HuH-7 (cell line): ENCODE measurements around the gene LRIG3.
A peak's percentile ranks its signal among the peaks of the same experiment; 100 is the strongest.
"Not testable (repeated sequence)": the region's sequence is repeated elsewhere in the genome, so short reads cannot be mapped to it uniquely, and the experiment has no call there.

Source experiments
- DNase-seq: peaks from one replicate; pipeline ENCODE4 v3.0.0; 2011; ENCODE audit warnings: low spot score

The LRIG3 gene, protein sequence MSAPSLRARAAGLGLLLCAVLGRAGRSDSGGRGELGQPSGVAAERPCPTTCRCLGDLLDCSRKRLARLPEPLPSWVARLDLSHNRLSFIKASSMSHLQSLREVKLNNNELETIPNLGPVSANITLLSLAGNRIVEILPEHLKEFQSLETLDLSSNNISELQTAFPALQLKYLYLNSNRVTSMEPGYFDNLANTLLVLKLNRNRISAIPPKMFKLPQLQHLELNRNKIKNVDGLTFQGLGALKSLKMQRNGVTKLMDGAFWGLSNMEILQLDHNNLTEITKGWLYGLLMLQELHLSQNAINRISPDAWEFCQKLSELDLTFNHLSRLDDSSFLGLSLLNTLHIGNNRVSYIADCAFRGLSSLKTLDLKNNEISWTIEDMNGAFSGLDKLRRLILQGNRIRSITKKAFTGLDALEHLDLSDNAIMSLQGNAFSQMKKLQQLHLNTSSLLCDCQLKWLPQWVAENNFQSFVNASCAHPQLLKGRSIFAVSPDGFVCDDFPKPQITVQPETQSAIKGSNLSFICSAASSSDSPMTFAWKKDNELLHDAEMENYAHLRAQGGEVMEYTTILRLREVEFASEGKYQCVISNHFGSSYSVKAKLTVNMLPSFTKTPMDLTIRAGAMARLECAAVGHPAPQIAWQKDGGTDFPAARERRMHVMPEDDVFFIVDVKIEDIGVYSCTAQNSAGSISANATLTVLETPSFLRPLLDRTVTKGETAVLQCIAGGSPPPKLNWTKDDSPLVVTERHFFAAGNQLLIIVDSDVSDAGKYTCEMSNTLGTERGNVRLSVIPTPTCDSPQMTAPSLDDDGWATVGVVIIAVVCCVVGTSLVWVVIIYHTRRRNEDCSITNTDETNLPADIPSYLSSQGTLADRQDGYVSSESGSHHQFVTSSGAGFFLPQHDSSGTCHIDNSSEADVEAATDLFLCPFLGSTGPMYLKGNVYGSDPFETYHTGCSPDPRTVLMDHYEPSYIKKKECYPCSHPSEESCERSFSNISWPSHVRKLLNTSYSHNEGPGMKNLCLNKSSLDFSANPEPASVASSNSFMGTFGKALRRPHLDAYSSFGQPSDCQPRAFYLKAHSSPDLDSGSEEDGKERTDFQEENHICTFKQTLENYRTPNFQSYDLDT

GRCh38 chr12:58920102-58920960 is at the start of gene LRIG3:
Gene LRIG3 (minus strand): TSS chr12:58920504. CDS start chr12:58920235, 269 bp downstream.
- DNase-seq, result peak; percentile 88

- no peak for DNase-seq
Measured at GRCh38 chr12:58969237-58969636, 48.9 kb upstream of the LRIG3 start.

- no peak for DNase-seq
Measured at GRCh38 chr12:58967561-58967960, 47.3 kb upstream of the LRIG3 start.

DNA sequence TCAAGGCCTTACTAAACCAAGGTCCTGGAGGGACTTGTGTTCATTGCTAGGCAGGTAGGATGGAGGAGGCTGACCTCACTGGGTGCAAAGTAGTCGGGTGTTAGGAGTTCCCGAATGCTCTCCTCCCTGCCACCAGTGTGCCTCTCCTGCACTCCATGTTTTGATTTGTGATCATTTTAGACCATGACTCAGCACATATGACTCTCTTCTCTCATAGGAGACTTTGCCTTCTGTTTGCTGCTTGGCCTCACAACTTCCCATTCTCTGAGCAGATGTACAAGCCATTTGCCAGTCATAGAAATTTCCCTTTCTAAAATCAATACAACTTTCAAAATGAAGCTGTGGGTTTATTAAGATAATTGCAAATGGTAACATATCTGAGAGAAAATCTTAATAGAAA is 46.6 kb upstream of the LRIG3 start:
- DNase-seq, result no peak

DNA sequence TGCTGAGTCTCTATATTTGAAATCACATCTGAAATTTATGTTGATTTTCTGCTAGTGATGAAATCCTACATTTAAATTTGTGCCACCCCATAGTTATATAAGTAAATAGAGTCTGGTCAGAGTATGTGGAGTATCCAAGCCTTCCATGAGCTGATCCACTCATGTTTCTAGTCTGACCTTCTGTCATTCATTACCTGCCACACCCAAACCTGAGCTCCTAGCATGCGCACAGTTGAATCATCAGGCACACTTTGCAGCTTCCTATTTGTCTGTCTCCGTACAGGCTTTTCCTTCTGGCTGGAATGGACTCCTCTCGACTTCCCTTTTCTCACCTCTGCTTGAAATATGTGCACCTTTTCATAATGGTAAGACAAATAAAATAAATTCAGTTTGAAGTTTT is 45.3 kb upstream of the LRIG3 start:
- no peak for DNase-seq

- DNase-seq, result no peak
Measured at GRCh38 chr12:58963844-58964243, 43.5 kb upstream of the LRIG3 start.

- DNase-seq, result no peak
Measured at GRCh38 chr12:58961906-58962305, 41.6 kb upstream of the LRIG3 start.

- DNase-seq, result peak; percentile 12
Measured at GRCh38 chr12:58961166-58961565, 40.9 kb upstream of the LRIG3 start.

GRCh38 chr12:58959639-58960300 is 39.5 kb upstream of the LRIG3 start:
- no peak for DNase-seq

DNA sequence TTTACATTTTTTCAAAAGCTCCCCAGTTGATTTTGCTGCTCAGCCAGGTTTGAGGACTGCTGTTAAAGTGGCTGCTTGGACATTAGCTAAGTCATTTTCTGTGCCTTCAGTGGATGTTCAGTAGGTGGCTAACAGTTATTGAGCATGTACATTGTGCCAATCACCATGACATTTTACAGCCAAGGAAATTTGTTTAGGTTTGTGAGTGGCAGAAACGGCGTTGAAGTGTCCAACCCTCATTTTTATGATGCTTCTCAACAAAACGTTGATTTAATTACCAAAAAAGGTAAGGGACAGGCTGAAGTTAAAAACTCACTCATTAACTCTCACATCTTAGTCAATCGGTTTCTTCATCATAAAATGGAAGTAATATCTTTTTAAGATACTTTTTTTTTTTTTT is 37.0 kb upstream of the LRIG3 start:
- DNase-seq, result no peak

GRCh38 chr12:58955849-58956248 is 35.5 kb upstream of the LRIG3 start:
- peak; percentile 24 for DNase-seq

GRCh38 chr12:58954002-58954401 is 33.7 kb upstream of the LRIG3 start:
- DNase-seq, result no peak

DNA sequence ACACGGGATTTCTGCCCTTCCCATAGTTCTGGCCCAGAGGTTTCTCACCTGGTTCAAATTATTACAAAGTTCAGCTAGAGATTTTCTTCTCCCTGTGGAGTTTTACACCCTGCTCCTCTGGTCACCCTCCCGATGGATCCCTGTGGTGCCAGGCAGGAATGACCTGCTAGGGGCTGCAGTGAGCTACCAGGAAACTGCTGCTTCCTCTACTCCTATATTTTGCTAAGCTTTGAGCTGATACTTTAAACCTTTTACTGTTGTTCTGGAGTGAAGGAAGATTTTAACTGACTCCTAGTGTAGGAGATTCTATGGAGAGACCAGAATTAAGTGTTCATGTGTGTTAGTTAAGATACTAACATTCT is 30.4 kb upstream of the LRIG3 start:
- DNase-seq, result no peak

GRCh38 chr12:58949954-58950738 is 29.8 kb upstream of the LRIG3 start:
- not testable (repeated sequence) for DNase-seq

GRCh38 chr12:58943079-58943478 is 22.8 kb upstream of the LRIG3 start:
- no peak for DNase-seq

GRCh38 chr12:58942345-58942744 is 22.0 kb upstream of the LRIG3 start:
- no peak for DNase-seq

DNA sequence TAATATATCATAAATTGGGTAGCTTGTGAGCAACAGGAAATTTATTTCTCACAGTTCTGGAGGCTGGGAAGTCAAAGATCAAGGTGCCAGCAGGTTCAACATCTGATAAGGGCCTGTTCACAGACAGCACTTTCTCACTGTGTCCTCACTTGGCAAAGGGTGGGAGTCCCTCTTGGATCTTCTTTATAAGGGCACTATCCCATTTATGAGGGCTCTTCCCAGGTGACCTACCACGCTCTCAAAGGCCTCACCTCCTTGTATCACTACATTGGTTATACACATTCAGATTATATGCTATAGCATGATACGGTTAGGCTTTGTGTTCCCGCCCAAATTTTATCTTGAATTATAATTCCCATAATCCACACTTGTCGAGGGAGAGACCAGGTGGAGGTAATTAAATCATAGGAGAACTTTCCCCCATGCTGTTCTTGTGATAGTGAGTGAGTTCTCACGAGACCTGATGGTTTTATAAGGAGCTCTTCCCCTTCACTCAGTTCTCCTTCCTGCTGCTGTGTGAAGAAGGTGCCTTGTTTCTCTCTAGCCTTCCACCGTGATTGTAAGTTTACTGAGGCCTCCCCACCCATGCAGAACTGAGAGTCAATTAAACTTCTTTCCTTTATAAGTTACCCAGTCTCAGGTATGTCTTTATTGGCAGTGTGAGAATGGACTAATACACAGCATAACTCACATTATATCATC is 19.2 kb upstream of the LRIG3 start:
- DNase-seq, result no peak

DNA sequence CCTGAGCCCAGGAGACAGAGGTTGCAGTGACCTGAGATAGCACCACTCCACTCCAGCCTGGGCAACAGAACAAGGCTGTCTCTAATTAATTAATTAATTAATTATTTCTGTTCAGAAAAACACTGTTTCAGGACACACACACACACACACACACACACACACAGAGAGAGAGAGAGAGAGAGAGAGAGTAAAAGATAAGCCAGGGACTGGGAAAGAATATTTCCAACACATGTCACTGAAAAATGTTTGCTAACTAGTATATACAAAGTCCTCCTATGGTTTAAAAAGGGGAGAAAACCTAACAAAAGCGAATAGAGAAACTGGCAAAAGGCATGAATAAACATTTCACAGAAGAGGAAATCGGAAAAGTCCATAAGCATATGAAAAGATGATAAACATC is 18.1 kb upstream of the LRIG3 start:
- DNase-seq, result no peak

DNA sequence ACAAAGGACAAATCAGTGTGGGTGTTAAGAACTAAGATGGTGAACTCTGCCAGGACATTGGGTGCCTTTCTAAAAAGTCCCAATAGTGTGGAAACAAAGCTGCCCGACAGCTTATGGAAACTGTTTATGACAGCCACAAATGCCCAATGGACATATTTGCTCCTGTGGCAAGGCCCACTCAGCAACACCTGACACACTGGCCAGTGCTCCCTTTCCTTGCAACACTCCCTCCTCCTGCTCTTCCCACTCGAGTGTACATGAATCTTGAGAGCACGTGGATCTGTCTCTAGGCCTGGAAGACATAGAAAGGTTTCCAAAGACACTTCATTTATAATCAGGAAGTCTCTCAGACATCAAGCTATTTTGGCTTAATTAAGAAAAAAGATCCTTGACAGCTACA is 14.2 kb upstream of the LRIG3 start:
- no peak for DNase-seq
